Right ventricle myocardium superior (tissue), 1 donor: ENCODE measurements around the gene IGF2BP1. TPM values are rescaled to one million over a fixed set of nuclear protein-coding genes. Genes with fewer than 3 reads are reported as not detected.
"Not testable (repeated sequence)": the region's sequence is repeated elsewhere in the genome, so short reads cannot be mapped to it uniquely, and the experiment has no call there.

Source experiments
- ATAC-seq: fragments of 200-7000 bp; cut with Tn5 transposase; one replicate; pipeline ENCODE4 v1.9.1; 2020; ENCODE audit warnings: mild to moderate bottlenecking; ENCODE audit not compliant: poor library complexity
- DNase-seq: peaks from one replicate; pipeline ENCODE4 v3.0.0-alpha.2; 2020
- intact Hi-C: fragments of 100-400 bp; cut with DNase I; formaldehyde crosslinking; loops from one replicate; pipeline ENCODE4 v1.11.2; 2022
- total RNA-seq: library from RNA; stranded (reverse); fragmentation: NEBNext Ultra II Directional; extraction: Animal tissue kit (Norgen Biotek cat#: 25700); gene quantifications from one replicate; pipeline ENCODE4 v1.2.1, GENCODE V29; 2021
- donor health status: DM: no; HTN: yes; CAD: no; lungs with severe emphysema.

Gene IGF2BP1
- total RNA-seq, 1 donor from 2014 or later = not detected

GRCh38 chr17:49076573-49077384 lies 79.6 kb downstream of the IGF2BP1 start:
- DNase-seq (no peak), ATAC-seq (no peak)
- intact Hi-C loops = no loop called here

DNA sequence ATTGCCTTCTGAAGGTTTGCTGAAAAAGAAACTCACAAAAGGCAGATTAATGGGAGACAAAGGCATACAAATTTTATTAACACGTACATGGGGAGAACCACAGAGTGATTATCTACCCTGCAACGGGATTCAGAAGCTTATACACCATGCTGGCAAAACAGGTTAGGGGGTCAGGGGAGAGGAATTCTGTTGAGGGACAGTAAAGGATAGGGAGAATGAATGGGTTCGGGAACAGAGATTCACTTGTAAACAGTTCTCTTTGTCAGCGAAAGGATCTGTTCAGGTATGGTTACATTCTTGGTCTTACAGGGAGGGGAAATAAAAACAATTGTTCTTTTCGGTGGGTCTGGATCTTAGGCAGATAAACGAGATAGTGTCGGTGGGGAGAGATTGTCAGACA lies 81.1 kb downstream of the IGF2BP1 start:
- intact Hi-C loops = no loop called here
- ATAC-seq (no peak), DNase-seq (no peak)

DNA sequence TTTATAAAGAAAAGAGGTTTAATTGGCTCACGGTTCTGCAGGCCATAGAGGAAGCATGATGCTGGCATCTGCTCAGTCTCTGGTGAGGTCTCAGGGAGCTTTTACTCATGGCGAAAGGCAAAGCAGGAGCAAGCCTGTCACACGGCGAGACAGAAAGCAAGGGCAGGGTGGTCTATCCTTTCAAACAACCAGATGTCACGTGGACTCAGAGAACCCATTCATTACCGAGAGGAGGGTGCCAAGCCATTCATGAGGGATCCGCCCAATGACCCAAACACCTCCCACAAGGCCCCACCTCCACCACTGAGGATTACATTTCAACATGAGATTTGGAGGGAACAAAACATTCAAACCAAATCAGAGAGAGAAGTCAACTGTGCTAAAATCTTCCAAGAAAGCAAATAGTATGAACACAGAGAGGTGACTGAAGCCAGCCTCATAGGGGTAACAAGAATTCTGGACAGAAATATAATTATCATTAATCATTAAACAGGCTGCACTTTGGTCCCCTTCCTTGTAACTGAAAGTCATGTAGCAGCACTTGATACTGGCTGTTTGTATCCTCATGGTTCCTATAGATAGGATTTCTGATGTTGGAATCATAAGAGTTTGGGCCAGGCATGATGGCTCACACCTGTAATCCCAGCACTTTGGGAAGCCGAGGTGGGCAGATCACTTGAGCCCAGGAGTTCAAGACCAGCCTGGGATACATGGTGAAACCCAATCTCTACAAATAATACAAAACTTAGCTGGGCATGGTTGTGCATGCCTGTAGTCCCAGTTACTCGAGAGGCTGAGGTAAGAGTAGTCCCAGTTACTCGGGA lies 82.9 kb downstream of the IGF2BP1 start:
- intact Hi-C loops = no loop called here
- ATAC-seq (no peak), DNase-seq (no peak)

DNA sequence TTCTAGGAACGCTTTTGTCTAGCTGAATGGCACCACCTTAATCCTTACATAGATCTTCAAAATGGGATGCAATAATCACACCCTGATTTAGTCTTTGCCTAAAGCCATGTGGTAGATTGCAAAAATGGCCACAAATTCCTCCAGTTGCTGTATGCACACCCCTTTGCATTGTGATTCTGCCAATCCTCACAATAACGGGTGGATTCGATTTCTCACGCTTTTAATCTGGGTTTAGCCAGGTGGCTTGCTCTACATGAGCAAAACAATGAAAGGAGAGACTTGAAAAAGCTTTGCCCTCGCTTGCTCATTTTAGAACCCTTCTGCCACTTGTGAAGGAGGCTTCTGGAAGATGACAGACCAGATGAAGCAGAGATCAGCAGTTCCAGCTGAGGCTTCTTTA lies 85.0 kb downstream of the IGF2BP1 start:
- ATAC-seq = no peak
- intact Hi-C loops = no loop called here
- DNase-seq = no peak

DNA sequence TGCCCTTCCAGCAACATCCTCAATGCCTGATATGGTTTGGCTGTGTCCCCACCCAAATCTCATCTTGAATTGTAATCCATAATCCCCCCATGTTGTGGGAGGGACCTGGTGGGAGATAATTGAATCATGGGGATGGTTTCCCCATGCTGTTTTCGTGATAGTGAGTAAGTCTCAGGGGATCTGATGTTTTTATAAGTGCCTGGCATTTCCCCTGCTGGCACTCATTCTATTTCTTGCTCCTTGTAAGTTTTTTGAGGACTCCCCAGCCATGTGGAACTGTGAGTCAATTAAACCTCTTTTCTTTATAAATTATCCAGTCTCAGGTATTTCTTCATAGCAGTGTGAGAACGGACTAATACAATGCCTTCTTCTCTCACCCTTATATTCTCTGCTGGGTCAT lies 87.9 kb downstream of the IGF2BP1 start:
- DNase-seq, intact Hi-C loops, ATAC-seq: not testable (repeated sequence)

DNA sequence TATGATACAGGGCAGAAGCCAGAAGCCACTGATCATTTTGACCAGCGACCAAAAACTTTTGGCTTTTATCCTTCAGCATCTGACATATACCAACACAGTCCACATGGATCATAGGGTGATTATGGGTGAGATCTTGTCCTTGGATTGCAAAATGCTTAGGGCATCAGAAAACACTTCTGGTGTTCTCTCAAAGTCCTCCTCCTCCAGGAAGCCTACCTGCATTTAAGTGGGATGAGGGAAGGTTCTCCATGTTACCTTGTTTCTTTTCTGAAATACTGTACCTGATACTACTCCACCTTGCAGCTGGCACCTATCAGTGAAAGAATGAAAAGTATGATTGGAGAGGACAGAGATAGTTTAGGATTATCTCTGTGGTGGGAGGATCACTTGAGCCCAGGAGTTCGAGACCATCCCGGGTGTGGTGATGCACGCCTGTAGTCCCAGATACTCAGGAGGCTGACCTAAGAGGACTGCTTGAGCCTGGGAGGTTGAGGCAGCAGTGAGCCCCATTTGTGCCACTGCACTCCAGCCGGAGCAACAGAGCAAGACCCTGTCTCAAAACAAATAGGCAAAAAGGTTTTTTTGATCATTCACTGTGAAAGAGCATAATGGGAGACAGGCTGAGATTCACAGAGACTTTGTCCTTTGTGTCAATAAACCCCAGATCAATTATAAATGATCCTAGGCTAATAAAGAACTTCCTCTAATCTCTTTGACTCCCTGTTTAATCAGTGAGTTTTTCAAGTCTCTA lies 88.6 kb downstream of the IGF2BP1 start:
- no peak for DNase-seq
- no peak for ATAC-seq
- intact Hi-C loops = no loop called here

GRCh38 chr17:49086316-49086605 lies 89.1 kb downstream of the IGF2BP1 start:
- DNase-seq (no peak), ATAC-seq (no peak)
- intact Hi-C loops = no loop called here

DNA sequence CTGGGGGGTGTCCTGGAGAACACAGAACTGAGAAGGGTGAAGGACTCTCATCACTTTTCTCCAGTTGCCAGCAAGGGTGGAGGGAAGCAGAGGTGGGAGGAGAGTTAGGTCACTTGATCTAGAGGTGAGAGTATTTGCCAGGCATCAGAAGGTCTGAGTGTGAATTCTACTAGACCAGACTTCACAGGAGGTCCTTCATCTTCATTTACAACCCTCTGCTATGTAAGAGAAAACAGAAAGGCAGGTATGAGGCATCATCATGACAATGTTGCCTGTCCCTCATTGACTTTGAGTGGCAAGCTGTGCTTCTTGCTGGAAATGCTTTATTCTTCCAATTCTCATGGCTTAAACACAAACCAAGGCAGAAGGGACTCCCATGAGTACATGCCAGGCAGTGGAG lies 89.5 kb downstream of the IGF2BP1 start:
- intact Hi-C loops = no loop called here
- ATAC-seq (no peak), DNase-seq (no peak)

DNA sequence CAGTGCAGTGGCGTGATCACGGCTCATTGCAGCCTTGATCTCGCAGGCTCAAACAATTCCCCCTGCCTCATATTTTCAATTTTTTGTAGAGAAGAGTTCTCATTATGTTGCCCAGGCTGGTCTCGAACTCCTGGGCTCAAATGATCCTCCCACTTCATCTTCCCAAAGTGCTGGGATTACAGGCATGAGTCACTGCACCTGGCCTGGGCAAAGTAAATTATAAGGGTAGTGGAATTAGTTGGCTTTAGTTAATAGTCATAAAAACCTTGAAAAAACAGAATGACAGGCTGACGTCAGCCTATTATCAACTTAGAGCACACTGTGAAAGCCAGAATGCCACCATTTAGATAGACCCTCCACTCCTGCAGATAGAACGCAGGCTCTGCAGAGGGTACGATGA lies 91.9 kb downstream of the IGF2BP1 start:
- intact Hi-C loops = no loop called here
- ATAC-seq (no peak), DNase-seq (no peak)

DNA sequence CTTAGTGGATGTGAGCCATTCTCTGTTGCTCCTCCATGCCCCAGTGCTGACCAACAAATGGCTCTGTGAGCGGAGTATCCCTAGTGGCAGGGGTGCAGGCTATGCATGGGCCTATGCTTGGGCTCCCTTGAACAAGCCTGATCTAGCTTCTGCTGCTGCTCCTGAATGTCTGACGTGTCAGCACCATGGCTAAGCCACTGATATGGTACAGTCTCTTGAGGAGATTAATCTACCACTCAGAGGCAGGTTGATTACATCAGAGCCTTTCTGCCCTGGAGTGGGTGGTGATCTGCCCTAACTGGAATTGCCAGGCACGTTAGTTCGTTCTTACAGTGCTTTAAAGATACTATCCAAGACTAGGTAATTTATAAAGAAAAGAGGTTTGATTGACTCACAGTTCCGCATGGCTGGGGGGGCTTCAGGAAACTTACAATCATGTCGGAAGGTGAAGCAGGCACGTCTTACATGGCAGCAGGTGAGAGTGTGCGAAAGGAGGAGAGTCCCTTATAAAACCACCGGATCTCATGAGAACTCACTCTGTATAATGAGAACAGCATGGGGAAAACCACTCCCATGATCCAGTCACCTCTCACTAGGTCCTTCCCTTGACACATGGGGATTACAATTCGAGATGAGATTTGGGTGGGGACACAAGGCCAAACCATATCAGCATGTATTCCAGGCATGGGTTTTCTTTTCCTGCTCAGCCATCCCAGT lies 93.9 kb downstream of the IGF2BP1 start:
- DNase-seq (no peak), ATAC-seq (no peak)
- intact Hi-C loops = no loop called here

DNA sequence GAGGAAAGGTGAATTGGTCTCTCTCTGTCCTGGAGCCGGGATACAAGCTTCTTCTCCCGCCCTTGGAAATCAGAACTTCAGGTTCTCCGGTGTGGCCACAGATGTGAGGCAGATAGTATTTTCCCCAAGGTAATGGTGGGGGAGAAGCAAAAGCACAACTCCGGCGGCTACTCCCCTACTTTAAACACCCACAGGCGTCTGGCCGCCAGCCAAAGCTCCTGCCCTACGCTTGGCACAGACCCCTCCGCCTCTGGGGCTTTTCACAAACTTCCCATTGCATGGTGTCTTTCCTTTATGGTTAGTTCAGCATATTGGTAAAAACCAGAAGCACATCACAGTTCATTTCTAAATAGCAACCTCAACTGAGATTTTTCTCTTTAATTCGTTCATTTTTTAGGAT lies 95.9 kb downstream of the IGF2BP1 start:
- intact Hi-C loops = no loop called here
- ATAC-seq (no peak), DNase-seq (no peak)

DNA sequence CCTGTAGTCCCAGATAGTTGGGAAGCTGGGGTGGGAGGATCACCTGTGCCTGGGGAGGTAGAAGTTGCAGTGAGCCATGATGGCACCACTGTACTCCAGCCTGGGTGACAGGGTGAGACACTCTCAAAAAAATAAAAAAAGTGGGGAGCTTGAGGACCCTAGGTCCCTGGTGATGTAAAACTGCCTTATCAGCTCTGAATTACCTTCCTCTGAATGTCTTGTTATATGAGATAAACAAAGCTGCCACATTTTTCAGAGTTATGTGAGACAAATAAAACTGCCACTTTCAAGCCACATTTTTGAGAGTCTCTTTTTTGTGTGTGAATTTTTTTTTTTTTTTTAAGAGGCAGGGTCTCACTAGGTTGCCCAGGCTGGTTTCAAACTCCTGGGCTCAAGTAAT lies 103.4 kb downstream of the IGF2BP1 start:
- intact Hi-C loops = no loop called here
- no peak for DNase-seq
- no peak for ATAC-seq

DNA sequence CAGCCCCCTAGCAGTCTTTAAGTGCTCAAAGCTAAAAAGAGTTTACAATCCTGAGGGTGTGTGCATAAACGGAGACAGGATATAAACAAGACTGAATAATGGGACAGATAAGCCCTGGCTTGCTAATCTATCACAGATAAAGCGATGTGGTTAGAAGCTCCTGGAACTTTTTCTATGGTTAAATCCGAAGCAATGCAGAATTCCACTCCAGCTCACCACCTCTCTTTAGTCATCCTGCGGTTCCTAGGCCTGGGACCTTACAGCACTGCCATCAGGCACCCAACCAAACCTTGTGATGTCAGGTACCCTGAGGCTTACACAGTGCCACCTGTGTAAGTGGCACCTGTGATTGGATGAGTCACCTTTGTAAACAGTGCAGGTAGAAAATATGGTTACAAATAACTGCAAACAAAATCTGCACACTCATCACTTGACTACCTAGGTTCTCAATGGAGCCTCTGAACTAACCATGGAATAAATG lies 103.9 kb downstream of the IGF2BP1 start:
- intact Hi-C loops = no loop called here
- DNase-seq = no peak
- no peak for ATAC-seq

DNA sequence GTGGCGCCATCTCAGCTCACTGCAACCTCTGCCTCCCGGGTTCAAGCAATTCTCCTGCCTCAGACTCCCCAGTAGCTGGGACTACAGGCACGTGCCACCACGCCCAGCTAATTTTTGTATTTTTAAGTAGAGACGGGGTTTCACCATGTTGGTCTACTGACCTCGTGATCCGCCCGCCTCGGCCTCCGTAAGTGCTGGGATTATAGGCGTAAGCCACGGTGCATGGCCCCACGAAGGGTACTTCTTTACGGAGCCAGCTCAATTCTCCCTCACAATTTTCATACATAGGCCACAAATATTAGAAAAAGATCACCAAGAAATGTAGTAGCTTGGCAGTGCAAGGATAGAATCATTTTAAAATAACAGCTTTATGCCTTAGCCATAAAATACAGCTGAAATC lies 106.2 kb downstream of the IGF2BP1 start:
- ATAC-seq, intact Hi-C loops, DNase-seq: not testable (repeated sequence)

GRCh38 chr17:49104511-49105074 lies 107.4 kb downstream of the IGF2BP1 start:
- intact Hi-C loops = no loop called here
- ATAC-seq (no peak), DNase-seq (no peak)
